ENCODE data around the gene NR2C2AP.

The NR2C2AP gene, protein sequence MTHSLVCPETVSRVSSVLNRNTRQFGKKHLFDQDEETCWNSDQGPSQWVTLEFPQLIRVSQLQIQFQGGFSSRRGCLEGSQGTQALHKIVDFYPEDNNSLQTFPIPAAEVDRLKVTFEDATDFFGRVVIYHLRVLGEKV

DNA sequence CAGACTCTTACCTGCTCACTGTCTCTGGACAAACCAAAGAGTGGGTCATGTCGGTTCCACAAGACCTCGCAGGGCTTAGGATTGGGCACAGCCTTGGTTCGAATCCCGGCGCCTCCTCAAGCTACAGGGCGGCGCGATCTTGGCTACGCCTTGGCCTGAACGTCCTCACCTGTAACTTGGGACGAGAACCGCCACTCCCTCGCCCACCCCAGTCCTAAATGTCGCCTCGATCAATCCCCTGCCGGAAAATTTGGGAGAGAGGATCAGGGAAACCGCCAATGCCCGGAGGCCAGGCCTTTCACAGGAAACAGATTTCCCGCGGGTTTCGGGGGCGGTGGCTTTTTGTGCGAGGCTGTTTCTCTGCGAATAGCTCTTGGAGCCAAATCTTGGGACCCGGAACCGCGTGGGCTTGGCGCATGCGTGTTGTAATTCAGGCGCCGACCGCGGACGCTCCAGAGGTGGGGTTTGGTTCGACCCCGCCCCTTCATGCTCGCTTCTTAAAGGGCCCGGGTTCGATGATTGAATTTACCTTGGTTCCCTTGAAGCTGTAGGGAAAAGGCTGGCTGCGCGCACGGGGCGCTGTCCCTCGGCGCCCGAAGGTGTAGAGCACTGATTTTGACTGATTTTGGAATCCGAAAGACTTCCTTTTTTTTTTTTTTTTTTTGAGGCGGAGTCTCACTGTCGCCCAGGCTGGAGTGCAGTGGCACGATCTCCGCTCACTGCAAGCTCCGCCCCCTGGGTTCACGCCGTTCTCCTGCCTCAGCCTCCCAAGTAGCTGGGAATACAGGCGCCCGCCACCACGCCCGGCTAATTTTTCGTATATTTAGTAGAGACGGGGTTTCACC, at the start of gene NR2C2AP:
NR2C2AP (minus strand) TSS at position 403 of the 845 bp plus-strand sequence; CDS start at position 49, 354 bp downstream.
- peak; percentile 89 to 91 for DNase-seq
- Mint-ChIP-seq H3K27ac (peak within 1 kb of the TSS; percentile 92 to 98), H3K9me3 (peaks cover 0 to 13% of the 10 kb centered on the region in 2 donors), H3K4me3 (peak within 1 kb of the TSS; percentile 92 to 94), H3K27me3 (peaks cover 14% of the 10 kb centered on the region), H3K4me1 (peaks cover 37% of the 10 kb centered on the region)
- ATAC-seq = peak; percentile 91

DNA sequence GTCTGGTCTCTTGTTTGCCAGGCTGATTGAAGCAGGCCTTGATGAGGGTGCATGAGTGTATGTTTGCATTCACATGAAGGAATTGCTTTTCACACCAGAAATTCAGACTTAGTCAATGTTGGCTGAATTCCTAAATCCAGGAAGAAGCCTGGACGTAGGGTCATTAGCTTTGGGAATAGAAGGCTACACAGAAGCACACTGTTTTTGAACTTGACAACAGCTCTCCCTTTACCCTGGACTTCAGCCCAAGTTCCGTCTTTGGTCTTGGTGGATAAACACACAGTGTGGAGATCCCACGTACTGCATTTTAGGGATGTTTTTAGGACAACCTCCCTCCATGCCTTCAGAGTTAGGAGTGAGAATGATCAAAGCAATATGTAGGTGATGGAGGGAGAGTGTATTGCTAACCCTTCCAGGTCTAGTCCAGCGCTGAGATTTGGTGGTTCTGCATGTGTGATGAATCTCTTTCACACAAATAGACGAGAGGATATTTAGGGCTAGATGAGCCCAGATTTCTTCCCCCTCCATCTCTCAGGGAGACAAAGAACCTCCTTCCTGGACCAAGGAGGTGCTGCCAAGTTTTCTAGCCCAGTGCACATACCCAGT, 47.1 kb upstream of the NR2C2AP start:
- no peaks in the 10 kb centered on the region for H3K4me1 Mint-ChIP-seq
- no peak for ATAC-seq
- DNase-seq = no peak
- H3K9me3 Mint-ChIP-seq = no peaks in the 10 kb centered on the region
- peaks cover 43% of the 10 kb centered on the region for H3K27me3 Mint-ChIP-seq
- no peak overlapping the region for H3K4me3 Mint-ChIP-seq
- H3K27ac Mint-ChIP-seq = no peak overlapping the region

DNA sequence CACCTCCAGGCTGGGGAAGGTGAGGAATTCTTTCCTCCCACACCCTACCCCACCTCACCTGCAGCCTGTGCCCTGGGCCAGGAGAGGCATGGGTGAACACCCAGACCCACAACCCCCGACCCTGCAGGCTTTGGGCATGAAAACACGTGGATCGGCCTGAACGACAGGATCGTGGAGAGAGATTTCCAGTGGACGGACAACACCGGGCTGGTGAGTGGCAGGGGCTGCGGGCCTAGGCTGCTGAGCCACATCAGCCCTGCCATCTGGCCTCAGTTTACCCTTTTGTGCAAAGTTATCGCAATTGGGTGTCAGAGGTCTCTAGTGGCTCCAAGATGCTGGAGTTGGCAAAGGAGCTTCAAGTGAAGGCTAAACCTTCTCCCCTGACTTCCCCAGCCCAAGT, 37.3 kb upstream of the NR2C2AP start:
- H3K9me3 Mint-ChIP-seq = peaks cover 0 to 9% of the 10 kb centered on the region in 2 donors
- no peaks in the 10 kb centered on the region for H3K4me1 Mint-ChIP-seq

DNA sequence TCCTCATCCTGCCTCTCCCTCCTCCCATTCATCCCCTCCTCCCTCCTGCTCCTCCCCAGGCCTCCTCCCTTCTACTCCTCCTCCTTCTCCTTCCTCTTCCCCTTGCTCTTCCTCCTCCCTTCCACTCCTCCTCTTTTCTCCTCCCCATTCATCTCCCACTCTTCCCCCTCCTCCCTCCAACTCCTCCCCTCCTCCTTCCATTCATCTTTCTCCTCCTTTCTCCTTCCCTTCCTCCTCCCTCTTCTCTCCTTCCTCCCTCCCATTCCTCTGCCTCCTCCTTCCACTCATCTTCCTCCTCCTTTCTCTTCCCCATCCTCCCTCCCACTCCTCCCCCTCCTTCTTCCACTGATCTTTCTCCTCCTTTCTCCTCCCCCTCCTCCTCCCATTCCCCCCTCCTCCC, 36.5 kb upstream of the NR2C2AP start:
- H3K4me3 Mint-ChIP-seq = no peak overlapping the region
- H3K9me3 Mint-ChIP-seq = peaks cover 0 to 9% of the 10 kb centered on the region in 2 donors
- no peak overlapping the region for H3K27ac Mint-ChIP-seq
- DNase-seq (no peak), ATAC-seq (no peak)
- H3K27me3 Mint-ChIP-seq = peaks cover 13% of the 10 kb centered on the region
- no peaks in the 10 kb centered on the region for H3K4me1 Mint-ChIP-seq

More for the DNA sequence above, 37.3 kb upstream of the NR2C2AP start:
- peaks cover 13% of the 10 kb centered on the region for H3K27me3 Mint-ChIP-seq
- no peak overlapping the region for H3K4me3 Mint-ChIP-seq
- no peak for ATAC-seq
- no peak for DNase-seq
- no peak overlapping the region for H3K27ac Mint-ChIP-seq

DNA sequence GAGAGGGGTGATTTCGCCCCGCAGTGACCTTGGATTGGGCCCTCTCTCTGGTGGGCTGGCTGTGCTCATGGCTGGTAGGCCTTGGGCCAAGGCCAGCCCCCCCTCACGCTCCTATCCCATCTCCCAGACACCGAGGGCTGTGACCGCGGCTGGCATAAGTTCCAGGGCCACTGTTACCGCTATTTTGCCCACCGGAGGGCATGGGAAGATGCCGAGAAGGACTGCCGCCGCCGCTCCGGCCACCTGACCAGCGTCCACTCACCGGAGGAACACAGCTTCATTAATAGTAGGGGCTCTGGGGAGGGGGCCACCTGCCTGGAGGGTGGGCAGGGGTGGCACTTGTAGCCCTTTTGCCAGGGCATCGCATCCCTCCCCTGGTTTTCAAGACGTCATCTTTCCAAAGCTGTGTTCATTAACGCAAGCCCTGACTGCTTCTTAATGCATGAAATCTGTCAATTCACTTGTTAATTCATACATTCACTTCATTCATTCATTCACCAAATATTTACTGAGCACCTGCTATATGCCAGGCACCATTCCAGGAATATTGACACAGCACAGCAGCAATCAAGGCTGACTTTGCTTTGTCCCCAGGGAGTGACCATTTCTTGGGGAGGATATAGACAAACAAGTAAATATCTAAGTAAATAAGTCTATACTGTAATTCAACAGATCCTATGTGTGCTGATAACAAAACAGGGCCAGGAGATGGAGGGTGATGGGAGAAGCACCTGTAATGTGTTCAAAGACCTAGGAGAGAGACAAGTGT, 35.1 kb upstream of the NR2C2AP start:
- no peak for ATAC-seq
- H3K27ac Mint-ChIP-seq = no peak overlapping the region
- DNase-seq = no peak
- H3K9me3 Mint-ChIP-seq = peaks cover 0 to 14% of the 10 kb centered on the region in 2 donors
- H3K4me3 Mint-ChIP-seq = no peak overlapping the region
- no peaks in the 10 kb centered on the region for H3K4me1 Mint-ChIP-seq
- peaks cover 13% of the 10 kb centered on the region for H3K27me3 Mint-ChIP-seq

DNA sequence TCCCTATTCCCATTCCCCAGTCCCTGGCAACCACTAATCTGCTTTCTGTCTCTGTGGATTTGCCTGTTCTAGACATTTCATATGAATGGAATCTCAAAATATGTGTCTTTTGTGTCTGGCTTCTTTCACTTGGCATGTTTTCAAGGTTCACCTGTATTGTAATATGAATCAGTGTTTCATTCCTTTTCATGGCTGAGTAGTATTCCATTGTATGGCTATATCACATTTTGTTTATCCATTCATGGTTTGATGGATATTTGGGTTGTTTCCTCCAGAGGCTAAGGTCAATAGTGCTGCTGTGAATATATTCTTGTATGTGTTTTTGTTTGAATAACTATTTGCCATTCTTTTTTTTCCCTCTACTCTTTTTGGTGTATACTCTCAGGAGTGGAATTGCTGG, 33.0 kb upstream of the NR2C2AP start:
- Mint-ChIP-seq H3K4me1 (no peaks in the 10 kb centered on the region), H3K27ac (no peak overlapping the region), H3K9me3 (peaks cover 0 to 16% of the 10 kb centered on the region in 2 donors), H3K27me3 (peaks cover 13% of the 10 kb centered on the region), H3K4me3 (no peak overlapping the region)
- ATAC-seq = no peak
- no peak for DNase-seq

DNA sequence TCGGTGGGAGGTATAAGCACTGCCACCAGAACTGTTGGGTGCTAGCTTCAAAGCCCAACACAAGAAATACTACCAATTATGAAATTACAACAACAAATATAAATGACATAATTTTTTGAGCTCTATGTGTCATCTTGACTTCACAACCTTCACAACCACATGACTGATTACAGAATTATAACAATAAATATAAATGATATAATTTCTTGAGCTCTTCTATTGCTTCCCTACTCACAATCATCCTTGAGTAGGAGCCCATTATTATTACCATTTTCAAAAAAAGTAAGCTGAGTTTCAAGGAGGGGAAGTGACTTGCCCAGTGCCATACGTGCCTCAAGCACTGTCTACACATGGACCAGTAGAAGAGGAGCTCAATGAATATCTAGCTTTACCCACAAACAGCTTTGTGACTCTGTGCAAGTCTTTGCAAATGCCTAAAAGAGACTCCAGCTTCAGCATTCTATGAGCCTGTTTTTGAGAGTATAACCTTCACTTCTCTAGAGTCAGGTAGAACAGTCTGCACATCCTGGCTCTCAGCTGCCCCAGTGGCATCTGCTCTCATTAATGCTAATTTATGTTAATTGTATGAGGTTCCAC, 31.1 kb upstream of the NR2C2AP start:
- Mint-ChIP-seq H3K4me1 (no peaks in the 10 kb centered on the region), H3K27me3 (peaks cover 1% of the 10 kb centered on the region), H3K9me3 (peaks cover 0 to 16% of the 10 kb centered on the region in 2 donors), H3K27ac (no peak overlapping the region), H3K4me3 (no peak overlapping the region)
- ATAC-seq (no peak), DNase-seq (no peak)

DNA sequence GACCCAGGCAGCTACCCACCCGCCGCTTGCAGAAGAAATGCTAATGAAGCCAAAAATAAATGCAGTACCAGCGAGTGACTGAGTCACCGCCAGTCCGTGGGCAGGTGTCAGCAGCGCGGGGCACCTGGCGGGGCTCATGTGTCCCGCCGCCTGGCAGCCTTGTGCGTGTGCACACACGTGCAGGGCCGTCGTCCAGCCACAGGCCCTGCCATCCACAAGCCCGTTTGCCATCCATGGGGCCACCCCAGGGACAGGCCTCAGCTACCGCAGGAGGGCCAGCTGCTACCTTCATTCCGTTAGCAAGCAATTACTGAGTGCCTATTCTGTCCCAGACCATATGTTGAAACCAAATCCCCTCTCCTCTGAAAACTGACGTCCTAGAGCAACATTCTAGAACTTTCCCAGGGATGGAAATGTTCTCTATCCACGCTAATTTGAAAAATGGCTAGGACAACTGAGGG, 29.1 kb upstream of the NR2C2AP start:
- no peak overlapping the region for H3K27ac Mint-ChIP-seq
- ATAC-seq = no peak
- H3K4me1 Mint-ChIP-seq = no peaks in the 10 kb centered on the region
- no peak for DNase-seq
- peaks cover 18% of the 10 kb centered on the region for H3K27me3 Mint-ChIP-seq
- H3K9me3 Mint-ChIP-seq = peaks cover 0 to 16% of the 10 kb centered on the region in 2 donors
- H3K4me3 Mint-ChIP-seq = no peak overlapping the region

DNA sequence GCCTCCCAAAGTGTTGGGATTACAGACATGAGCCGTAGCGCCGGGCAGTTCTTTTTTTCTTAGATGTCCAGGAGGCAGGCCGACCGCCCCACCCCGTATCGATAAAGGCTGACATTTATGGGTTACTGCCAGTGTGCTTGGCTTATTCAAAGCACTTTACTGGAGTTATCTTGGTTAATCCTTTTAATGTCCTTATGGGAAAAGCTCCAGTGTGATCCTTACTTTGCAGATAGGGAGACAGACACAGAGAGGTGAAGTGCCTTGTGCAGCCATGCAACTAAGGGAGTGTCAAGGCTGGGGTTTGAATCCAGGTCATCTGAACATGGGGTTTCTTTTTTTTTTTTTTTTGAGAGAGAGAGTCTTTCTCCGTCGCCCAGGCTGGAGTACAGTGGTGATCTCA, 27.8 kb upstream of the NR2C2AP start:
- DNase-seq (no peak), ATAC-seq (no peak)
- H3K27ac Mint-ChIP-seq = no peak overlapping the region
- H3K27me3 Mint-ChIP-seq = peaks cover 31% of the 10 kb centered on the region
- peaks cover 0 to 11% of the 10 kb centered on the region in 2 donors for H3K9me3 Mint-ChIP-seq
- no peaks in the 10 kb centered on the region for H3K4me1 Mint-ChIP-seq
- H3K4me3 Mint-ChIP-seq = no peak overlapping the region

DNA sequence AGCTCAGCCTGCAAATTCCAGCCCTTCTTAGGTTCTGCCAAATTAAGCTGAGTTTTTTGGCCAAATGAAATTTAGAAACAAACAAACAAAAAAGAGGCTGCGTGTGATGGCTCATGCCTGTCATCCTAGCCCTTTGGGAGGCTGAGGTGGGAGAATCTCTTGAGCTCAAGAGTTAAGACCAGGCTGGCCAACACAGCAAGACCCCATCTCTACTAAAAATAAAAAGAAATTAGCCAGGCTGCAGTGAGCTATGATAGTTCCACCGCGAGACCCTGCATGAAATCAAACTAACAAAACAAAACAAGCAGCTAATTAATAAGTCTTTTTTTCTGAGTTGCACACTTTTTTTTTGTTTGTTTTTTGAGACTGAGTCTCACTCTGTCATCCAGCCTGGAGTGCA, 26.5 kb upstream of the NR2C2AP start:
- H3K9me3 Mint-ChIP-seq = peaks cover 0 to 8% of the 10 kb centered on the region in 2 donors
- peaks cover 10% of the 10 kb centered on the region for H3K4me1 Mint-ChIP-seq
- DNase-seq (no peak), ATAC-seq (no peak)
- no peak overlapping the region for H3K27ac Mint-ChIP-seq
- no peak overlapping the region for H3K4me3 Mint-ChIP-seq
- H3K27me3 Mint-ChIP-seq = peaks cover 44% of the 10 kb centered on the region

DNA sequence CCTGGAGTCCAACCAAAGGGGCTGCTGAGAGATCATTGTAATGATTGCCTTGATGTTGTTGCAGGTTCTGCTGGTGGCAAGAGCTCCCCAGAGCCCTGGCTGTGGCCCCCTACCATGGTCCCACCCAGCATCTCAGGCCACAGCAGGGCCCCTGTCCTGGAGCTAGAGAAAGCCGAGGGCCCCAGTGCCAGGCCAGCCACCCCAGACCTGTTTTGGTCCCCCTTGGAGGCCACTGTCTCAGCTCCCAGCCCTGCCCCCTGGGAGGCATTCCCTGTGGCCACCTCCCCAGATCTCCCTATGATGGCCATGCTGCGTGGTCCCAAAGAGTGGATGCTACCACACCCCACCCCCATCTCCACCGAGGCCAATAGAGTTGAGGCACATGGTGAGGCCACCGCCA, 24.0 kb upstream of the NR2C2AP start:
- Mint-ChIP-seq H3K27me3 (peaks cover 55% of the 10 kb centered on the region), H3K27ac (no peak overlapping the region), H3K9me3 (no peaks in the 10 kb centered on the region), H3K4me3 (no peak overlapping the region), H3K4me1 (peaks cover 12% of the 10 kb centered on the region)
- ATAC-seq (no peak), DNase-seq (no peak)

DNA sequence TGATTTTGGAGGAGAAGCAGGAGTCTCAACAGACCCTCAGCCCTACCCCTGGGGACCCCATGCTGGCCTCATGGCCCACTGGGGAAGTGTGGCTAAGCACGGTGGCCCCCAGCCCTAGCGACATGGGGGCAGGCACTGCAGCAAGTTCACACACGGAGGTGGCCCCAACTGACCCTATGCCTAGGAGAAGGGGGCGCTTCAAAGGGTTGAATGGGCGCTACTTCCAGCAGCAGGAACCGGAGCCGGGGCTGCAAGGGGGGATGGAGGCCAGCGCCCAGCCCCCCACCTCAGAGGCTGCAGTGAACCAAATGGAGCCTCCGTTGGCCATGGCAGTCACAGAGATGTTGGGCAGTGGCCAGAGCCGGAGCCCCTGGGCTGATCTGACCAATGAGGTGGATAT, 23.4 kb upstream of the NR2C2AP start:
- Mint-ChIP-seq H3K27ac (no peak overlapping the region), H3K4me1 (peaks cover 12% of the 10 kb centered on the region), H3K9me3 (no peaks in the 10 kb centered on the region), H3K4me3 (no peak overlapping the region), H3K27me3 (peaks cover 55% of the 10 kb centered on the region)
- no peak for ATAC-seq
- no peak for DNase-seq

DNA sequence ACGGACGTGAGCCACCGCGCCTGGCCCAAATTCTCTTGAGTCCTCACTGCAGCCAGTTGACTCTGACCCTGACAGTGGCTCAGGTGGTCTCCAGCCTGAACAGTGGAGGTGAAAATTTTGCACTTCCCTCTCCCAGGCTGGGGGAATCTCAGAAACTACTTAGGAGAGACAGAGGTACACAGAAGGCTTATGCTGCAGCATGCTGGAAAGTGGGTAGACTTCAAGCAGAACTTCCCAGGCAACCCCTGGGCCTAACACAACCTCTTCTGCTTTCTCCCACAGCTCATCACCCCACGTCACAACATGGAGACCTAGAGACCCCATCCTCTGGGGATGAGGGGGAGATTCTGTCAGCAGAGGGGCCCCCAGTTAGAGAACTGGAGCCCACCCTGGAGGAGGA, 23.0 kb upstream of the NR2C2AP start:
- H3K4me1 Mint-ChIP-seq = peaks cover 12% of the 10 kb centered on the region
- DNase-seq (no peak), ATAC-seq (no peak)
- no peaks in the 10 kb centered on the region for H3K9me3 Mint-ChIP-seq
- H3K27ac Mint-ChIP-seq = peak overlapping the region in 1 of 2 donors; percentile 33
- H3K27me3 Mint-ChIP-seq = peaks cover 55% of the 10 kb centered on the region
- no peak overlapping the region for H3K4me3 Mint-ChIP-seq

DNA sequence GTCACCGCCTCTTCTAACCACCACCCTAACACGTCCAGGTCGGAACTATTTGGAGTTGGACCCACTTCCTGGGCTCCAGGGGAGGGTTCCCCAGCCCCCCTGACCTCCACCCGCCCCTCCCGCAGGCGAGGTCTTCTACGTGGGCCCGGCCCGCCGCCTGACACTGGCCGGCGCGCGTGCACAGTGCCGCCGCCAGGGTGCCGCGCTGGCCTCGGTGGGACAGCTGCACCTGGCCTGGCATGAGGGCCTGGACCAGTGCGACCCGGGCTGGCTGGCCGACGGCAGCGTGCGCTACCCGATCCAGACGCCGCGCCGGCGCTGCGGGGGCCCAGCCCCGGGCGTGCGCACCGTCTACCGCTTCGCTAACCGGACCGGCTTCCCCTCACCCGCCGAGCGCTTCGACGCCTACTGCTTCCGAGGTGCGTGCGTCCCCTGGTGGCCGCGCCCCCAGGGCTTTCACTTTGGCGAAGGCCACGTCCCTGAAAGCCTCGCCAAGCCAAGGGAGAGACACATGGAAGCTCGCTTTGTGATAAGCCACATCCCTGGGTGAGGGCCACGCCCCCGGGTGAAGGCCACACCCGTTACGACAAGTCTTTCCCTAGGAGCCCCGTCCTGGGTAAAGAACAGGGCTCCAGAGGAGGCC, 21.8 kb upstream of the NR2C2AP start:
- H3K4me3 Mint-ChIP-seq = peak overlapping the region; percentile 79 to 82
- H3K4me1 Mint-ChIP-seq = peaks cover 12% of the 10 kb centered on the region
- ATAC-seq = peak; percentile 94
- peak overlapping the region; percentile 52 to 82 for H3K27ac Mint-ChIP-seq
- H3K27me3 Mint-ChIP-seq = peaks cover 55% of the 10 kb centered on the region
- H3K9me3 Mint-ChIP-seq = no peaks in the 10 kb centered on the region
- DNase-seq = peak; percentile 78 to 81
